ENCODE data around the gene CNOT6L. TPM values are rescaled to one million over a fixed set of nuclear protein-coding genes. Genes with fewer than 3 reads are reported as not detected.

The CNOT6L gene
- total RNA-seq, 1 donor from 2014 or later: 54.1 TPM

- no peaks in the 10 kb centered on the region for H3K4me1 ChIP-seq
- H3K9me3 ChIP-seq: no peaks in the 10 kb centered on the region
- no peak for TF ChIP-seq CTCF (IDR thresholded peaks at IDR 0.05)
- DNase-seq (no peak), ATAC-seq (no peak)
- H3K4me3 ChIP-seq: no peak overlapping the region
- H3K27ac ChIP-seq: no peak overlapping the region
- H3K27me3 ChIP-seq (ENCODE audit: low read depth): no peaks in the 10 kb centered on the region
- no peaks in the 10 kb centered on the region for H3K36me3 ChIP-seq
- intact Hi-C loops (cut with DNase I): no loop called here
Measured at GRCh38 chr4:77699731-77700210, 119.4 kb downstream of the CNOT6L start.

- Histone ChIP-seq H3K27me3 (ENCODE audit: low read depth) (no peaks in the 10 kb centered on the region), H3K9me3 (no peaks in the 10 kb centered on the region), H3K4me1 (no peaks in the 10 kb centered on the region), H3K4me3 (no peak overlapping the region), H3K27ac (no peak overlapping the region), H3K36me3 (no peaks in the 10 kb centered on the region)
- TF ChIP-seq CTCF (IDR thresholded peaks at IDR 0.05): peak; percentile 40
- intact Hi-C loops (cut with DNase I): no loop called here
- DNase-seq (no peak), ATAC-seq (peak; percentile 80)
Measured at GRCh38 chr4:77697860-77698590, 121.1 kb downstream of the CNOT6L start.

GRCh38 chr4:77695774-77696173 is 123.4 kb downstream of the CNOT6L start:
- no peak for ATAC-seq
- H3K27me3 ChIP-seq (ENCODE audit: low read depth): no peaks in the 10 kb centered on the region
- no peaks in the 10 kb centered on the region for H3K36me3 ChIP-seq
- H3K27ac ChIP-seq: no peak overlapping the region
- H3K4me1 ChIP-seq: no peaks in the 10 kb centered on the region
- H3K4me3 ChIP-seq: no peak overlapping the region
- intact Hi-C loops (cut with DNase I): no loop called here
- no peak for DNase-seq
- TF ChIP-seq CTCF (IDR thresholded peaks at IDR 0.05): no peak
- H3K9me3 ChIP-seq: no peaks in the 10 kb centered on the region

GRCh38 chr4:77692847-77693432 is 126.2 kb downstream of the CNOT6L start:
- intact Hi-C loops (cut with DNase I): no loop called here
- Histone ChIP-seq H3K27ac (no peak overlapping the region), H3K36me3 (no peaks in the 10 kb centered on the region), H3K9me3 (no peaks in the 10 kb centered on the region), H3K4me3 (no peak overlapping the region), H3K4me1 (no peaks in the 10 kb centered on the region), H3K27me3 (ENCODE audit: low read depth) (no peaks in the 10 kb centered on the region)
- no peak for ATAC-seq
- TF ChIP-seq CTCF (IDR thresholded peaks at IDR 0.05): no peak
- no peak for DNase-seq

GRCh38 chr4:77681792-77682191 is 137.4 kb downstream of the CNOT6L start:
- intact Hi-C loops (cut with DNase I): no loop called here
- Histone ChIP-seq H3K27ac (no peak overlapping the region), H3K4me1 (no peaks in the 10 kb centered on the region), H3K36me3 (no peaks in the 10 kb centered on the region), H3K4me3 (no peak overlapping the region), H3K9me3 (no peaks in the 10 kb centered on the region), H3K27me3 (ENCODE audit: low read depth) (no peaks in the 10 kb centered on the region)
- no peak for ATAC-seq
- no peak for TF ChIP-seq CTCF (IDR thresholded peaks at IDR 0.05)
- no peak for DNase-seq

Data from lower lobe of right lung (tissue), 2 donors.